Measurements from ENCODE around the gene SFRP5. TPM values are rescaled to one million over a fixed set of nuclear protein-coding genes. Genes with fewer than 3 reads are reported as not detected.

Gene SFRP5
- total RNA-seq, 1 donor from 2014 or later = 1.6 TPM

GRCh38 chr10:97788552-97789442, 17.0 kb upstream of the SFRP5 start:
- FAIRE-seq = no peak
- DNase-seq (ENCODE audit: low spot score in 2 of 2) = no peak

DNA sequence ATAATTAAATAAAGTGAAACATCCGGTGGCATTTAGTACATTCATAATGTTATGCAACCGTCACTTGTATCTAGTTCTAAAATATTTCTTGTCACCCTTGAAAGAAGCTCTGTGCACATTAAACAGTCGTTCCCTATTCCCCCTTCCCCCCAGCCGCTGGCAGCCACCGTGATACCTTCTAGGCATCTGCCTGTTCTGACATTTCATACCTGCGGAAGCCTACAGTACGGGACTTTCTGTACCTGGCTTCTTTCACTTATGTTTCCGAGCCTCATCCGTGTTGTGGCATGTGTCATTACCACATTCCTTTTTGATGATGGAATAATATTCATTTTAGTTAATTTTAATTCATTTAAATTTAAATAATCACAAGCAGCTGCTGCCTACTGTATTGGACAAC, 13.9 kb upstream of the SFRP5 start:
- FAIRE-seq = no peak

GRCh38 chr10:97785231-97785630, 13.4 kb upstream of the SFRP5 start:
- FAIRE-seq (no peak), DNase-seq (ENCODE audit: low spot score in 2 of 2) (no peak)

More for the DNA sequence above, 13.9 kb upstream of the SFRP5 start:
- DNase-seq (ENCODE audit: low spot score in 2 of 2) = no peak

DNA sequence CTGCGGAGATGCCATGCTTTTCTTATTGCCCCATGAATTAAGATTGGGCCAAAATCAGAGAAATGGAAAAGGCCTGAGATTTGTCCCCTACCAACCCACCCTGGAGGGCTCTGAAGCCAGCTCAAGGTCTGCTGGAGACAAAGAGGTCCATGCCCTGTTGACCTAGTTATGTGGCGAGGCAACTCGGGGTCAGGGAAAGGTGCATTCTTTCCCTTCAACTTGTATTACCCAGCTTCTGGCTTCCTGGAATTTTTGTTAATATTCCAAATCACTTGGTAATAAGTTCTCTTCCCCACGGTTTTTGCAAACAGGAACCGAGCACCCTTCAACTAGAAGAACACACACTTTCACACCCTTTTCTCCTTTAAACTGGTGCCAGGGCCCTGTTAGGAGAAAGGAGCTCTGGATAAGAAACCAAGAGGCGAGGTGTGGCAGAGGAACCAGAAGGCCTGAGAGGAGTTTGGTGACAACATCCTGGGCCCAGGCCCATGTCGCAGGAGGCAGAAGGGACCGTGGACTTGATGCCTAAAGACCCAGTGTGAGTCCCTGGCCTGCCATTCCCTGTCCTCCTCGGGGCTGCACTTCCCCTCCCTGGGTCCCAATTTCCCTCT, 12.5 kb upstream of the SFRP5 start:
- FAIRE-seq = no peak
- no peak for DNase-seq (ENCODE audit: low spot score in 2 of 2)

- DNase-seq (ENCODE audit: low spot score in 2 of 2) (no peak), FAIRE-seq (no peak)
Observed at GRCh38 chr10:97782455-97783228, 10.8 kb upstream of the SFRP5 start.

DNA sequence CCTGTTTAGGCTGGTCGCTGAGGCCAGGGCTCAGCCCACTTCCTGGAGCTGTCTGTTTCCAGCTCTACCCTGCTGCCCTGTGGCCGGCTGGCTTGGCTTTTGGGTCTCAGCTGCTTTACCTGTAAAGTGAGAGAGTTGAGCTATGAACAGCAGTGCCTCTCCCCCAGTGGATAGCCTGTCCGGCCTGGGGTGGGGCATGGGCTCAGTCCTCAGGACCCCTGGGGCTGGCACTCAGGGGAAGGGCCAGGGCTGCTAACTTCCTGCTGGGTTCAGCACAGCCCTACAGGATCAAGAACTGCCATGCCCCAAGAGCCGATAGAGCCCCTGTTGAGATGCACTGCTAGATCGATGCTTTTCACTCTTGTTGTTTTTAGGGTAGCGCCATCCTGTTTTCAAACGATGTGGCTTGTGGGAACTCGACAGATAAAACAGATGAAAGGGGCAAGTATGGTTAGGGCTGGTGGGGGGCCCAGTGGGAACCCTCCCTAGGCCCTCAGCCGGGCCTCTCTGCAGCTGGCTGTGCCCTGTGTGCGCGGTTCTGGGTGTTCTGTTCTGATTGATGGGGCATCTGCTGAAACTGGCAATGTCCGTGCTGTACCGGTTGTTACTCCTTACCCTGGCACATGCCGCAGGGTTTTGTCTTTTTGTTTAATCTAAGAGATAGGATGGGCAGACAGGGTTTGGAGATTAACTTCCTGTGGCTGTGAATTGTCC, 10.0 kb upstream of the SFRP5 start:
- FAIRE-seq (no peak), DNase-seq (ENCODE audit: low spot score in 2 of 2) (no peak)

GRCh38 chr10:97780841-97781617, 9.2 kb upstream of the SFRP5 start:
- no peak for FAIRE-seq
- no peak for DNase-seq (ENCODE audit: low spot score in 2 of 2)

- no peak for FAIRE-seq
- DNase-seq (ENCODE audit: low spot score in 2 of 2) = no peak
Observed at GRCh38 chr10:97779975-97780374, 8.2 kb upstream of the SFRP5 start.

DNA sequence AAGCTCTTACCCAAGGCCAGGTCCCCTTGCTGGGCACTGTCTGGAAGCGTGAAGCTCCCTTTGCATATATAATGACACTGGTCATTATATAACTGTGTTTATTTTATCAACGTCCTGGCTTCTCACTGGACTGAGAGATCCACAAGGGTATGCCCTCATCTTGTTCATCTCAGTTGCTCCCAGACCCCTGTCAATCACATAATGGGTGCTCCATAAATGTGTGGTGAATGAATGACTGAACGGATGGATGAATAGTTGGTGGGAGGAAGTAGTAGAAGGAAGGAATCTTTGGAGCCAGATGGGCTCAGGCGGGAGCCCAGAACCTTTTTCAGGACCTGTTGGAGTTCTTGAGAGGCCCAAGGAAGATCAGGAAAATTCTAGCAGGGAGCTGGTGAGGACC, 7.7 kb upstream of the SFRP5 start:
- FAIRE-seq = no peak
- no peak for DNase-seq (ENCODE audit: low spot score in 2 of 2)

DNA sequence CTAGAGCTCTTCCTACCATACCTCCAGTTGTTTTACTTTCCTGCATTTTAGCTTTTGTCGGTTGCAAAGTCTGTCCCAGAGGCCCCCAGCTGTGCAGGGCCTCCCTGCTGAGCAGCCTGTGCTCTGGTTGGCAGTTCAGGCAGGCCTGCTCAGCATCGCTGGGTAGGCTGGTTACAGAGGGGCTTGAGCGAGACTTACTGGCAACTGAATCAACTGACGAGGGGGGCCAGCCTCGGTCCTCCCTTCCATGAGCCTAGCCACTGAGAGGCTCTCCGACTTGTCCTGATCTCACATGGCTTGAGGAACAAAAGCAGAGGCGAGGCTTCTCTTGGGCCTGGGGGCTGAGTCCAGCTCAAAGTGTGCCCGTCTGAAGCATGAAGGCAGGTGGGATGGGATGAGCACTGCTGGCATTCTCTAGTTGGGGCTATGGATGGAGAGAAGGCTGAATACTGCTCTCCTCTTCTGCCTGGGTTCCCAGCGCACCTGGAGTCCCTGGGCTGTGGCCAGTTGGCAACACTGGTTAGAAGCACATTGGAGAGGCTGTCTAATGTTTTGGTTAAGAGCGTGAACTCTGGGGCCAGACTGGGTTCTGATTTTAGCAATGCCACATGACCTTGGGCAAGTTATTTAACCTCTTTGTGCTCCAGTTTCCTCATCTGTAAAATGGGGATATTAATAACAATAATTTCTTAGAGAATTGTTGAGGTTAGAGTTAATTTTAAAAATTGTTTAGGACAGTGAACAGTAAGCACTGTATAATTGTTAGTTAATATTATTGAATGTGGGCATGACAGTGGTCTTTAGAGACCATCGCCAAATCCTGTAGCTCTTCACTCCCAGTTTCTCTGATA, 6.9 kb upstream of the SFRP5 start:
- no peak for DNase-seq (ENCODE audit: low spot score in 2 of 2)
- FAIRE-seq = no peak

GRCh38 chr10:97777143-97777542, 5.3 kb upstream of the SFRP5 start:
- no peak for DNase-seq (ENCODE audit: low spot score in 2 of 2)
- FAIRE-seq = no peak

GRCh38 chr10:97774811-97775294, 3.1 kb upstream of the SFRP5 start:
- DNase-seq (ENCODE audit: low spot score in 2 of 2) = no peak
- FAIRE-seq = no peak

GRCh38 chr10:97773096-97773495, 1.3 kb upstream of the SFRP5 start:
- FAIRE-seq (no peak), DNase-seq (ENCODE audit: low spot score in 2 of 2) (no peak)

- FAIRE-seq (no peak), DNase-seq (ENCODE audit: low spot score in 2 of 2) (peak in 1 of 2 donors; percentile 49)
Observed at GRCh38 chr10:97771055-97771891, 526 bp downstream of the SFRP5 start.

DNA sequence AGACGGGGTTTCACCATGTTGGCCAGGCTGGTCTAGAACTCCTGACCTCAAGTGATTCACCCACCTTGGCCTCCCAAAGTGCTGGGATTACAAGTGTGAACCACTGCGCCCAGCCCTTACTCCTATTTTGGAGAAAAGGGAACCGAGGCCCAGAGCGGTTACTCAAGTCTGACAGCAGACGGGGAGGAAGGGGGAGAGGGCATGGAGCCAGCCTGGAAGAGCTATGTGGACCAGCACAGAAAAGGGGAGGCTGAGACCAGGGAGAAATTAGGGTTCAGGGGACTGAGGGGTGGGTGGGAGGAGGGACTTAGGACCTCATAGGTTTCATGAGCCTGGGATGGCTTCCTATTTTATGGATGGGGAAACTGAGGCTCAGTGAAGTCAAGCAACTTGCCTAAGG, 1.5 kb downstream of the SFRP5 start:
- FAIRE-seq = no peak
- DNase-seq (ENCODE audit: low spot score in 2 of 2) = no peak

GRCh38 chr10:97768322-97769315, 3.2 kb downstream of the SFRP5 start:
- DNase-seq (ENCODE audit: low spot score in 2 of 2) = no peak
- no peak for FAIRE-seq
